GM06990 (cell line): Measurements from ENCODE around the gene HAX1.
A peak's percentile ranks its signal among the peaks of the same experiment; 100 is the strongest.
"Not testable (repeated sequence)": the region's sequence is repeated elsewhere in the genome, so short reads cannot be mapped to it uniquely, and the experiment has no call there.

Source experiments
- DNase-seq: peaks from one replicate; pipeline ENCODE4 v3.0.0-alpha.2; 2011; ENCODE audit not compliant: insufficient read length; ENCODE audit errors: extremely low read depth
- H3K27me3 ChIP-seq: replicated peaks from 2 replicates; pipeline ENCODE4 v1.6.0; 2011; ENCODE audit warnings: low read length; ENCODE audit not compliant: control insufficient read depth, insufficient read depth
- H3K36me3 ChIP-seq: 2 replicates; pipeline ENCODE4 v1.5.1; 2011; ENCODE audit warnings: low read length; ENCODE audit not compliant: control insufficient read depth, insufficient read depth
- H3K4me3 ChIP-seq: replicated peaks from 2 replicates; pipeline ENCODE4 v1.5.1; 2011; ENCODE audit warnings: low read depth, mild to moderate bottlenecking, control low read depth, low read length
- CTCF ChIP-seq: IDR thresholded peaks from 2 replicates; pipeline ENCODE4 v1.5.1; 2011; ENCODE audit warnings: low read length, control low read depth, mild to moderate bottlenecking, inconsistent platforms; ENCODE audit not compliant: insufficient read depth, poor library complexity, severe bottlenecking

Gene HAX1

DNA sequence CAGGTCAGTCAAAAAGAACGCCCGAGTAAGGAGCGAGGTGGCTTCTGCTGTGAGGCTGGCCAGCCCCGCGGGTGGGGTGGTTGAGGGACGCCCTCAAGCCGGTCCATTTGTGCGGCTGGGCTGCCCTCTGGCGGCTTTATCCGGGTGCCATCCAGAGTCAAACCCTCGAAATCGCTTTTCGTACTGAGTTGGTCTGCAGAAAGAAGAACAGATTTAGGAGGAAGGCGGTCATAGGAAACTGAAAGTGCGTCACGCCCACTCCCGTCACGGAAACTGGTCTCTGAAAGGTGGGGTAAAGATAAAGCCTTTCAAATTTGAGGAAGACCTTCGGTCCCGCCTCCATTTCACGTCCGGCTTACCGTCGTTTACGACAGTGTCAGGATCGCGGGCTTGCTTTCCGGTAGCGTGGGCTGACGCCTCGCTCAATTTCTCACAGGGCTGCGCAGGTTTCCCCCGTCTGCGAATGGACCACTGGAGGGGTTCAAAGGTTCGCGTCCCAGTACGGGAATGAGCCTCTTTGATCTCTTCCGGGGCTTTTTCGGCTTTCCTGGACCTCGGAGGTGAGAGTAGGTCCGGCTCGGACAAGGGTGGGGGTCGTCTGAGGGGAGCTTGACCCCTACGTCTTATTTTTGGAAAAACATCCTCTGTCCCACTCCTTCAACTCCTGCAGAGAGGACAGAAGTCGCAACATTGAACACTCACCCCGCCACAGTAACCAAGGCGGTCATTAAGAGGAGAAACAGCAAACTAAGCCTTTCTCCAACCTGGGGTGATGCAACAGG is at the start of gene HAX1:
Gene HAX1, plus strand, starts transcription at position 413 of the 782 bp plus-strand sequence. Its CDS starts 95 bp downstream, at position 508.
- H3K4me3 ChIP-seq, result peak within 1 kb of the TSS; percentile 74
- TF ChIP-seq CTCF, result peak; percentile 83
- peaks cover 21% of the 10 kb centered on the region for H3K36me3 ChIP-seq
- peak; percentile 96 for DNase-seq
- no peaks in the 10 kb centered on the region for H3K27me3 ChIP-seq

GRCh38 chr1:154222918-154223317 is 49.5 kb upstream of the HAX1 start:
- Histone ChIP-seq H3K4me3 (no peak overlapping the region; the same call in 1 of the 2 replicates), H3K36me3 (peaks cover 5% of the 10 kb centered on the region)
- TF ChIP-seq CTCF, result no peak

DNA sequence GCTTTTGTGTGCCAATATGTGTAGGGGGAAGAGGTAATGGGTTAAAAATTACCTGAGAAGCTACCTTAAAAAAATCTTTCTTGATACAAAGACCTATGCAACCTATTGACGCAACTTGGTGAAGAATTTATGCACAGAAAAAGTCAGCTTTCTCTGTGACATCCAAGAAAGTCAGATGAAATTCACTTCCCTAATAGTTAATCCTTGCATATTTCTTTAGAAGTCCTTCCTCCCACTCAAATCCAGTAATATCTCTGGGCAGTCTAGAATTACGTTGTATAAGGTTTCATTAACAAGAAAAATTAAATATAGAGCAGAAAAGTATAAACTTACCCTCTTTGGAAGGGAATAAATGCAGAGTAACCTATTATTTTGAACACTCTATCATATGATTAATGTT is 48.8 kb upstream of the HAX1 start:
- H3K4me3 ChIP-seq, result no peak overlapping the region
- no peak for DNase-seq
- H3K36me3 ChIP-seq, result peaks cover 9% of the 10 kb centered on the region
- no peaks in the 10 kb centered on the region for H3K27me3 ChIP-seq
- TF ChIP-seq CTCF, result no peak

More at GRCh38 chr1:154222918-154223317, 49.5 kb upstream of the HAX1 start:
- no peaks in the 10 kb centered on the region for H3K27me3 ChIP-seq
- no peak for DNase-seq

DNA sequence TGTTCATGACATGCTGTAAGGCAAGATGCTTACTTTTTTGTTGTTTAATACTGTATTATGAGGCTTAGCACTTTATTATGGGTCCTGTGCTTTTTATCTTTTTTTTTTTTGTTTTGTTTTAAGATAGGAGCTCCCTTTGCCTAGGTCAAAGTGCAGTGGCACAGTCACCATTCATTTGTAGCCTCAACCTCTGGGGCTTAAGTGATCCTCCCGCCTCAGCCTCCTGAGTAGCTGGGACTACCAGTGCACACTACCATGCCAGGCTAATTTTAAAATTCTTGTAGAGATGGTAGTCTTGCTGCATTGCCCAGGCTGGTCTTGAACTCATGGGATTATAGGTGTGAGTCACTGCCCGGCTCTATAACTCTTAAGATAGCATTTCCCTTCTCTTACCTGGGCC is 47.1 kb upstream of the HAX1 start:
- DNase-seq, result no peak
- Histone ChIP-seq H3K36me3 (peaks cover 12% of the 10 kb centered on the region), H3K4me3 (no peak overlapping the region), H3K27me3 (no peaks in the 10 kb centered on the region)
- TF ChIP-seq CTCF, result no peak

DNA sequence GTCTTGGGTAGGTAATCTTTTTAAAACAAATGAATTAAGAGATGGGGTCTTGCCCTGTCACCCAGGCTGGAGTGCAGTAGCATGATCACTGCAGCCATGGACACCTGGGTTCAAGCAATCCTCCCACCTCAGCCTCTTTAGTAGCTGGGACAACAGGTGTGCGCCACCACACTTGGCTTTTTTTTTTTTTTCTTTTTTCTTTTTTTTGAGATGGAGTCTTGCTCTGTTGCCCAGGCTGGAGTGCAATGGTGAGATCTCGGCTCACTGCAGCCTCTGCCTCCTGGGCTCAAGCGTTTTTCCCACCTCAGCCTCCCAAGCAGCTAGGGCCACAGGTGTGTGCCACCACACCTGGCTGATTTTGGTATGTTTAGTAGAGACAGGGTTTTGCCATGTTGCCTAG is 41.3 kb upstream of the HAX1 start:
- peaks cover 24% of the 10 kb centered on the region for H3K36me3 ChIP-seq
- not testable (repeated sequence) for DNase-seq, H3K4me3 ChIP-seq, H3K27me3 ChIP-seq

DNA sequence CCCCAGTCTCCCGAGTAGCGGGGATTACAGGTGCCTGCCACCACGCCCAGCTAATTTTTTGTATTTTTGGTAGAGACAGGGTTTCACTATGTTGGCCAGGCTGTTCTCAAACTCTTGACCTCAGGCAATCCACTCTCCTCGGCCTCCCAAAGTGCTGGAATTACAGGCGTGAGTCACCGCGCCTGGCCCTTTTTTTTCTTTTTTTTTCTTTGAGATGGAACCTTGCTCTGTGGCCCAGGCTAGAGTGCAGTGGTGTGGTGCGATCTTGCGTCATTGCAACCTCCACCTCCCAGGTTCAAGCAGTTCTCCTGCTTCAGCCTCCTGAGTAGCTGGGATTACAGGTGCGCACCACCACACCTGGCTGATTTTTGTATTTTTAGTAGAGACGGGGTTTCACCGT is 39.3 kb upstream of the HAX1 start:
- H3K36me3 ChIP-seq, result peaks cover 26% of the 10 kb centered on the region
- H3K4me3 ChIP-seq, H3K27me3 ChIP-seq, DNase-seq: not testable (repeated sequence)
